A549 (cell line): Measurements from ENCODE around the gene RTBDN. TPM values are rescaled to one million over a fixed set of nuclear protein-coding genes. Genes with fewer than 3 reads are reported as not detected.

Source experiments
- ATAC-seq, 2 experiments: fragments of 200-7000 bp in 1 of 2; fragments of >200 bp in 1 of 2; cut with Nextera tagmentation in 1 of 2; cut with Tn5 transposase in 1 of 2; 3 replicates each; pipeline versions ENCODE4 v1.8.0 to v1.9.1; 2018 to 2020; ENCODE audit warnings: mild to moderate bottlenecking in 1 of 2, moderate library complexity in 1 of 2
- CTCF ChIA-PET: fragments of 300-600 bp; sonication (Branson Sonifier 250); formaldehyde crosslinking; extraction: SDS; loops from one replicate; lab custom pipeline; 2021; ENCODE audit warnings: antibody characterized with exemption, inconsistent platforms; lab: Yijun Ruan, JAX
- POLR2A ChIA-PET: fragments of 350-600 bp; formaldehyde crosslinking; extraction: SDS; loops from one replicate; lab custom pipeline; 2021; ENCODE audit warnings: antibody characterized with exemption, inconsistent platforms; lab: Yijun Ruan, JAX
- DNase-seq, 2 experiments: peaks; one replicate each; pipeline versions ENCODE4 v3.0.0 to v3.0.0-alpha.2; 2011 to 2016; ENCODE audit warnings: low read depth in 1 of 2, low spot score in 1 of 2
- FAIRE-seq: peaks from 2 replicates; lab custom pipeline; 2011; peaks lifted over from hg19 to GRCh38; lab: Jason Lieb, UNC
- H3K27ac ChIP-seq, 2 experiments: fragments of >200 bp; sonication (Bioruptor Twin); formaldehyde crosslinking; 3 replicates each; pipeline ENCODE4 v1.5.1; 2016 to 2017
- H3K4me1 ChIP-seq: fragments of >200 bp; sonication (Bioruptor Twin); formaldehyde crosslinking; 3 replicates; pipeline ENCODE4 v1.6.1; 2016
- H3K4me2 ChIP-seq: fragments of >200 bp; sonication (Bioruptor Twin); formaldehyde crosslinking; 3 replicates; pipeline ENCODE4 v1.6.1; 2016
- H3K4me3 ChIP-seq: fragments of >200 bp; sonication (Bioruptor Twin); formaldehyde crosslinking; 3 replicates; pipeline ENCODE4 v1.5.1; 2016
- H3K9me3 ChIP-seq: fragments of >200 bp; sonication (Bioruptor Twin); formaldehyde crosslinking; 3 replicates; pipeline ENCODE4 v1.6.1; 2016
- BCL3 ChIP-seq: fragments of >200 bp; sonication (Bioruptor Twin); formaldehyde crosslinking; IDR thresholded peaks from 3 replicates; pipeline ENCODE4 v1.6.1; 2016
- CBX8 ChIP-seq: fragments of 200-600 bp; sonication (generic); IDR thresholded peaks from 2 replicates; pipeline ENCODE4 v1.6.1; 2016
- CHD2 ChIP-seq: fragments of 150-350 bp; IDR thresholded peaks from 2 replicates; pipeline ENCODE4 v1.6.1; 2014; ENCODE audit warnings: low read length; ENCODE audit not compliant: partially characterized antibody
- CTCF ChIP-seq: fragments of >200 bp; sonication (Bioruptor Twin); formaldehyde crosslinking; IDR thresholded peaks from 3 replicates; pipeline ENCODE4 v1.5.1; 2016
- EHF ChIP-seq: fragments of 250-450 bp; sonication (Bioruptor Pico); IDR thresholded peaks from 2 replicates; pipeline ENCODE4 v1.5.0; 2020; ENCODE audit warnings: mild to moderate bottlenecking
- EHMT2 ChIP-seq: fragments of 200-600 bp; sonication (generic); IDR thresholded peaks from 2 replicates; pipeline ENCODE4 v1.6.1; 2016; ENCODE audit warnings: antibody characterized with exemption, low read depth, mild to moderate bottlenecking, moderate library complexity
- EP300 ChIP-seq, 2 experiments: fragments of >200 bp; sonication (Bioruptor Twin); formaldehyde crosslinking; IDR thresholded peaks; 2 replicates in 1 of 2; 3 replicates in 1 of 2; pipeline ENCODE4 v1.6.1; 2016 to 2017
- FOXS1 ChIP-seq: fragments of 250-450 bp; sonication (Bioruptor Pico); IDR thresholded peaks from 2 replicates; pipeline ENCODE4 v1.5.0; 2020; ENCODE audit warnings: mild to moderate bottlenecking, moderate library complexity
- GATA3 ChIP-seq: IDR thresholded peaks from 2 replicates; pipeline ENCODE4 v1.6.1; 2012; ENCODE audit warnings: borderline replicate concordance
- HOXB5 ChIP-seq: fragments of 250-450 bp; sonication (Bioruptor Pico); IDR thresholded peaks from 2 replicates; pipeline ENCODE4 v1.5.0; 2020; ENCODE audit warnings: mild to moderate bottlenecking, moderate library complexity
- MAFK ChIP-seq: fragments of 450-650 bp; IDR thresholded peaks from 2 replicates; pipeline ENCODE4 v1.6.1; 2014; ENCODE audit not compliant: partially characterized antibody
- MAZ ChIP-seq: fragments of 150-350 bp; IDR thresholded peaks from 2 replicates; pipeline ENCODE4 v1.6.1; 2014; ENCODE audit warnings: antibody characterized with exemption, low read depth, low read length, borderline replicate concordance
- NFE2L2 ChIP-seq: fragments of 150-350 bp; conservative IDR thresholded peaks from 2 replicates; pipeline ENCODE4 v1.6.1; 2014; ENCODE audit warnings: low read length
- PHF8 ChIP-seq: fragments of 200-600 bp; sonication (generic); IDR thresholded peaks from 2 replicates; pipeline ENCODE4 v1.6.1; 2016; ENCODE audit warnings: low read depth, mild to moderate bottlenecking, antibody characterized with exemption, moderate library complexity, borderline replicate concordance
- POLR2A ChIP-seq: IDR thresholded peaks from 2 replicates; pipeline ENCODE4 v1.6.1; 2012; ENCODE audit warnings: mild to moderate bottlenecking, low read length
- RARB ChIP-seq: fragments of 250-450 bp; sonication (Bioruptor Pico); IDR thresholded peaks from 2 replicates; pipeline ENCODE4 v1.8.0; 2021; ENCODE audit warnings: mild to moderate bottlenecking, moderate library complexity
- RCOR1 ChIP-seq: fragments of 150-350 bp; IDR thresholded peaks from 2 replicates; pipeline ENCODE4 v1.6.1; 2014; ENCODE audit warnings: antibody characterized with exemption, low read length, low read depth
- RNF2 ChIP-seq: fragments of 200-600 bp; sonication (generic); IDR thresholded peaks from 2 replicates; pipeline ENCODE4 v1.6.1; 2016; ENCODE audit warnings: low read depth, mild to moderate bottlenecking, antibody characterized with exemption, moderate library complexity, borderline replicate concordance
- SMC3 ChIP-seq: fragments of >200 bp; sonication (Bioruptor Twin); formaldehyde crosslinking; IDR thresholded peaks from 3 replicates; pipeline ENCODE4 v1.6.1; 2018; ENCODE audit warnings: inconsistent platforms
- SREBF2 ChIP-seq: fragments of 450-650 bp; IDR thresholded peaks from 2 replicates; pipeline ENCODE4 v1.6.1; 2014; ENCODE audit warnings: mild to moderate bottlenecking, moderate library complexity
- USF2 ChIP-seq: fragments of 450-650 bp; IDR thresholded peaks from 2 replicates; pipeline ENCODE4 v1.6.1; 2014; ENCODE audit warnings: antibody characterized with exemption
- ZFP36 ChIP-seq: fragments of 450-650 bp; IDR thresholded peaks from 2 replicates; pipeline ENCODE4 v1.6.1; 2014; ENCODE audit warnings: borderline replicate concordance; ENCODE audit not compliant: partially characterized antibody
- ZSCAN20 ChIP-seq: fragments of 250-450 bp; sonication (Bioruptor Pico); IDR thresholded peaks from 2 replicates; pipeline ENCODE4 v1.8.0; 2022; ENCODE audit warnings: mild to moderate bottlenecking, moderate library complexity
- WGBS: methylation state at CpG from one replicate; pipeline ENCODE4 v1.1.6; 2017; ENCODE audit errors: missing lambda C conversion rate; 5-methylcytosine and 5-hydroxymethylcytosine counted together
- polyA plus RNA-seq, 4 experiments: library from polyadenylated mRNA; depleted of rRNA in 3 of 4; stranded (reverse); fragments of >200 nt; fragmentation: RNase III in 1 of 4; extraction: RNeasy Plus Mini Kit Qiagen cat#74134 plus additional on column Dnase treatment in 1 of 4; gene quantifications; 2 replicates in 3 of 4; 3 replicates in 1 of 4; pipeline ENCODE4 v1.2.3, GENCODE V29; 2011 to 2017
- TF ChIP-seq, protein P1 (sequence below): IDR thresholded peaks from 2 replicates; pipeline ENCODE4 v1.6.1; 2012

The RTBDN gene
- polyA plus RNA-seq, 2 of the 4 experiments (the other 2 are of a cell fraction): 0.09 to 0.25 TPM

DNA sequence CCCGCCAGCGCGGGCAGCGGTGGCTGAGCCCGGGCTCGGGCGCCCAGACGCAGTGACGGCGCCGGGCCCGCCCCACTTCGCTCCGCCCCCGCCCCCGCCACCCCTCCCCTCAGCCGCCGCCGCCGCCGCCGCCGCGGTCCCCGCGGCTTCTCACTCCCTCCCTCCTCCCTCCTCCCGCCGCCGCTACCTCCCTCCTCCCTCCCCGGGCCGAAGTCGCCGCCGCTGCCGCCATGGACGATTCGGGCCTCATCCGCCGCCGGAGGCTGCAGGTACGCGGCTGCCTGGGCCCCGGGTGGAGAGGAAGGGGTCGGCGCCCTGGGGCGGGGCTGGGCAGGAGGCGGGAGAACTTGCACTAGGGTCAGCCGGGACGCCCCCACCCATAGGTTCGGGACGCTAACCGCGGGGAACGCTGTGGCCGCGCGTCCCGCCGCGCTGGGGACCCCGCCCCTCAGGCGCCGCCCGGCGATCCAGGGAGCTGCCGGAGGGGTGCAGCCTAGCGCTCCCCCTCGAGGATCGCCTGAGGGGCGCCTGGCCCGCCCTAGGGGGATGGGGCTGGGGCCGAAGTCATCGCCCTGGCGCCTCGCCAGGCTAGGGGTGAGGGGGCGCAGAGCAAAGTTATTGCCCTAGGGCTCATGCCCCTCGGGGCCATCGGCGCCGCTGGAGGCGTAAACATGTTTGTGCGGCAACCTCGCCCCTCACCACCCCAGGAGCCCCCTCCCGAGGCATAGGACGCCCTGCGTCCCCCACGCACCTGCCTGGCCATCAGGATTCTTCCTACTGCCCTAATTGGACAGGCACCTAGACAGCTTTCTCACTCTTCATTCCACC, 427 bp downstream of the RTBDN start:
- WGBS: 27% methylated on average over 5 of the region's 87 CpGs
- ChIA-PET CTCF (interaction anchor here (1.1 to 2.2 kb wide), 6 partner anchors 9 to 73 kb away, joined by 4 to 16 read pairs (median 4); no protein-coding TSS in a partner anchor), POLR2A (no interaction called here)
- DNase-seq (no peak), FAIRE-seq (no peak), ATAC-seq (peak; percentile 25 to 32; a peak in 4 of 6 replicates)
- no peaks in the 10 kb centered on the region for H3K9me3 ChIP-seq
- peaks cover 15% of the 10 kb centered on the region for H3K4me1 ChIP-seq
- peak overlapping the region; percentile 58 to 85 for H3K27ac ChIP-seq
- TF ChIP-seq SMC3 (no peak), MAFK (no peak), RARB (CRISPR knock-in tag) (no peak), MAZ (no peak), HOXB5 (no peak), RNF2 (no peak), ZFP36 (no peak), EHMT2 (no peak), CBX8 (no peak), CTCF (no peak), EP300 (IDR thresholded peaks at IDR 0.05) (no peak), CHD2 (no peak), ZSCAN20 (CRISPR knock-in tag) (no peak), FOXS1 (no peak), PHF8 (no peak), GATA3 (no peak), EHF (CRISPR knock-in tag) (no peak), POLR2A (no peak)
- TF ChIP-seq, all 56 proteins: peak for 0
- Histone ChIP-seq H3K4me3 (peak overlapping the region; percentile 55), H3K4me2 (peak overlapping the region; percentile 84)

GRCh38 chr19:12833418-12833737, 1.0 kb downstream of the RTBDN start:
- FAIRE-seq (no peak), DNase-seq (no peak), ATAC-seq (no peak)
- CTCF ChIA-PET: interaction anchor here (1.1 to 2.2 kb wide), 3 partner anchors 9 to 67 kb away, joined by 4 to 6 read pairs (median 4); no protein-coding TSS in a partner anchor
- H3K4me3 ChIP-seq: peak overlapping the region; percentile 55
- H3K4me1 ChIP-seq: peaks cover 14% of the 10 kb centered on the region
- H3K27ac ChIP-seq: peak overlapping the region in 1 of 2 experiments; percentile 85; a peak in 2 of 6 replicates
- 0% methylated on average over 2 of the region's 5 CpGs for WGBS
- H3K9me3 ChIP-seq: no peaks in the 10 kb centered on the region
- POLR2A ChIA-PET: no interaction called here
- peak overlapping the region; percentile 84 for H3K4me2 ChIP-seq
- TF ChIP-seq POLR2A (no peak), NFE2L2 (no peak), RNF2 (no peak), CTCF (no peak), USF2 (no peak), EHMT2 (no peak), SREBF2 (no peak), BCL3 (no peak), RCOR1 (no peak)
- TF ChIP-seq, protein P1, sequence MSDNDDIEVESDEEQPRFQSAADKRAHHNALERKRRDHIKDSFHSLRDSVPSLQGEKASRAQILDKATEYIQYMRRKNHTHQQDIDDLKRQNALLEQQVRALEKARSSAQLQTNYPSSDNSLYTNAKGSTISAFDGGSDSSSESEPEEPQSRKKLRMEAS: no peak
